HepG2 (cell line): ENCODE data around the gene TKFC. TPM values are rescaled to one million over a fixed set of nuclear protein-coding genes. Genes with fewer than 3 reads are reported as not detected.
A peak's percentile ranks its signal among the peaks of the same experiment; 100 is the strongest.

Experiments
- CHCHD3 ChIP-seq: sonication (generic); formaldehyde crosslinking; IDR thresholded peaks from 2 replicates; pipeline ENCODE4 v1.8.0; 2022; ENCODE audit warnings: mild to moderate bottlenecking, missing genetic modification reagents, moderate library complexity
- FOSL2 ChIP-seq: sonication (generic); formaldehyde crosslinking; IDR thresholded peaks from 2 replicates; pipeline ENCODE4 v1.4.0; 2020; ENCODE audit warnings: missing genetic modification reagents
- FOXC1 ChIP-seq: sonication (generic); formaldehyde crosslinking; IDR thresholded peaks from 2 replicates; pipeline ENCODE4 v1.8.0; 2022; ENCODE audit warnings: mild to moderate bottlenecking, missing genetic modification reagents, borderline replicate concordance
- MAFG ChIP-seq: sonication (generic); formaldehyde crosslinking; IDR thresholded peaks from 2 replicates; pipeline ENCODE4 v1.5.1; 2020; ENCODE audit warnings: mild to moderate bottlenecking, missing genetic modification reagents
- NBN ChIP-seq: fragments of 450-650 bp; conservative IDR thresholded peaks from 2 replicates; pipeline ENCODE4 v1.6.1; 2017
- RARG ChIP-seq: sonication (generic); formaldehyde crosslinking; IDR thresholded peaks from 2 replicates; pipeline ENCODE4 v1.4.0; 2020; ENCODE audit warnings: low read depth, mild to moderate bottlenecking, missing genetic modification reagents
- REXO4 ChIP-seq: sonication (generic); formaldehyde crosslinking; IDR thresholded peaks from 2 replicates; pipeline ENCODE4 v1.8.0; 2022; ENCODE audit warnings: missing genetic modification reagents, mild to moderate bottlenecking, borderline replicate concordance
- ZNF260 ChIP-seq: sonication (generic); formaldehyde crosslinking; IDR thresholded peaks from 2 replicates; pipeline ENCODE4 v1.4.0; 2020; ENCODE audit warnings: missing genetic modification reagents, low read depth, mild to moderate bottlenecking, borderline replicate concordance
- ZNF816 ChIP-seq: sonication (generic); formaldehyde crosslinking; IDR thresholded peaks from 2 replicates; pipeline ENCODE4 v1.8.0; 2022; ENCODE audit warnings: missing genetic modification reagents, mild to moderate bottlenecking, borderline replicate concordance
- polyA plus RNA-seq, 8 experiments: library from polyadenylated mRNA; depleted of rRNA in 3 of 8; stranded (reverse) in 7 of 8; unstranded in 1 of 8; fragments of >200 nt; fragmentation: Illumina TruSeq in 4 of 8; extraction: Trizol in 4 of 8; gene quantifications; 2 replicates each; pipeline versions ENCODE4 v1.2.1 to v1.2.3, GENCODE V29; 2011 to 2016; ENCODE audit warnings: low read depth in 4 of 8, missing spikeins in 1 of 8, mixed read lengths in 1 of 8; ENCODE audit not compliant: insufficient read depth in 1 of 8
- total RNA-seq, 5 experiments: library from RNA; depleted of rRNA; stranded (reverse); fragments of >200 nt; fragmentation: Illumina TruSeq; extraction: Trizol; gene quantifications; 2 replicates each; pipeline ENCODE4 v1.2.3, GENCODE V29; 2016; ENCODE audit warnings: low read depth in 1 of 5
- TF ChIP-seq, protein P1 (sequence below): sonication (generic); formaldehyde crosslinking; IDR thresholded peaks from 2 replicates; pipeline ENCODE4 v1.4.0; 2020; ENCODE audit warnings: mild to moderate bottlenecking, low read depth, missing genetic modification reagents
- TF ChIP-seq, protein P2 (sequence below), 2 experiments: fragments of 450-650 bp in 1 of 2; sonication (generic) in 1 of 2; formaldehyde crosslinking in 1 of 2; IDR thresholded peaks; 2 replicates each; pipeline versions ENCODE4 v1.6.1 to v1.8.0; 2016 to 2022; ENCODE audit warnings: antibody characterized with exemption in 1 of 2, mild to moderate bottlenecking in 1 of 2, missing genetic modification reagents in 1 of 2
- TF ChIP-seq, protein P3 (sequence below): sonication (generic); formaldehyde crosslinking; IDR thresholded peaks from 2 replicates; pipeline ENCODE4 v1.4.0; 2020; ENCODE audit warnings: missing genetic modification reagents
- TF ChIP-seq, protein P4 (sequence below): sonication (generic); formaldehyde crosslinking; IDR thresholded peaks from 2 replicates; pipeline ENCODE4 v1.9.0; 2022; ENCODE audit warnings: missing genetic modification reagents, mild to moderate bottlenecking, borderline replicate concordance

TKFC gene
- total and polyA plus RNA-seq, 2 of the 13 experiments (the other 11 are each of a cell fraction or from before 2014, with no cell fraction given): 147 to 197 TPM

DNA sequence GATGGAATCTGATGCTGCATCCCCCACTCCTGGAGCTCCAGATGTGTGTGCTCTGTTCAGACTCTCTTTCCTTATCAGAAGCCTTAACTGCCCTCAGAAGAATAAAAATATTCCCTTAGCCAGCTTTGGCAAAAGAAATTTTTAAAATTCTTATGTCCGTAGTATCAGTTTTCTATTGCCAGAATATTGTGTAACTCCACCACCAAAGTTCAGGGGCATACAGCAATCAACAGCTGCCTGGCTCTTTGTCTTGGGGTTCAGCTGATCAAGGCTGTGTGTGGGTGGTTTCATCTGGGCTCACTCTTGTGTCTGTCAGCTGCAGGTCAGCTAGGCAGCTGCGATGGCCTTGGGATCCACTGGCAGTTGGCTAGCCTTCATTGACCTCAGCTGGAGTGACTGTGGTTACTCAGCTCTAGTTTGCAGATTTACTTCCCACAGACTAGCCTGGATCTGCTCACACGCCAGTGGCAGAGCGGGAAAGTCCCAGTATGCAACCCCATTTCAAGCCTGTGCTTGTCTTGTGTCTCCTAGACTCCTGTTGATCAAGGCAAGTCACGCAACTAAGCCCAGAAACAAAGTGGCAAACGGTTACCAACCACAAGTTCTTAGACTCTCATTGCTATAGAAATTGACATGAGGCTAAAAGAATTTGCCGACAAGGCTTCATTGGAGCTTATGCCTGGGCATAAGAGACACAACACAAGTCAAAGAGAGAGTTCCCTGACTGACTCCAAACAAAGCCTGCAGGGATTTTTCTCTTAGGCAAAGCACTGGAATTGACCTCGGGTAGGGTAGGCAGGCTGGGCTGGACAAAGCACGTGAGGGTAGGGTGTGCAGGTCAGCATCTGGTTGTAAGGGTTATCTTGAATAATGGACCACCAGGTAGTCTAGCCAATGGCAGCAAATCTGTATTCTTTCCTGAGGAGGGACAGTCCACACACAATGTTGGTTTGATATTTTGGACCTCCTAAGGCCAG, 36.6 kb downstream of the TKFC start (continued):
- TF ChIP-seq ZNF260: no peak
- no peak for TF ChIP-seq FOXC1
- TF ChIP-seq CHCHD3 (CRISPR knock-in tag): no peak
- TF ChIP-seq FOSL2 (CRISPR knock-in tag): peak; percentile 63
- TF ChIP-seq, protein P1, sequence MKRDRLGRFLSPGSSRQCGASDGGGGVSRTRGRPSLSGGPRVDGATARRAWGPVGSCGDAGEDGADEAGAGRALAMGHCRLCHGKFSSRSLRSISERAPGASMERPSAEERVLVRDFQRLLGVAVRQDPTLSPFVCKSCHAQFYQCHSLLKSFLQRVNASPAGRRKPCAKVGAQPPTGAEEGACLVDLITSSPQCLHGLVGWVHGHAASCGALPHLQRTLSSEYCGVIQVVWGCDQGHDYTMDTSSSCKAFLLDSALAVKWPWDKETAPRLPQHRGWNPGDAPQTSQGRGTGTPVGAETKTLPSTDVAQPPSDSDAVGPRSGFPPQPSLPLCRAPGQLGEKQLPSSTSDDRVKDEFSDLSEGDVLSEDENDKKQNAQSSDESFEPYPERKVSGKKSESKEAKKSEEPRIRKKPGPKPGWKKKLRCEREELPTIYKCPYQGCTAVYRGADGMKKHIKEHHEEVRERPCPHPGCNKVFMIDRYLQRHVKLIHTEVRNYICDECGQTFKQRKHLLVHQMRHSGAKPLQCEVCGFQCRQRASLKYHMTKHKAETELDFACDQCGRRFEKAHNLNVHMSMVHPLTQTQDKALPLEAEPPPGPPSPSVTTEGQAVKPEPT (CRISPR knock-in tag): no peak
- TF ChIP-seq, protein P2, sequence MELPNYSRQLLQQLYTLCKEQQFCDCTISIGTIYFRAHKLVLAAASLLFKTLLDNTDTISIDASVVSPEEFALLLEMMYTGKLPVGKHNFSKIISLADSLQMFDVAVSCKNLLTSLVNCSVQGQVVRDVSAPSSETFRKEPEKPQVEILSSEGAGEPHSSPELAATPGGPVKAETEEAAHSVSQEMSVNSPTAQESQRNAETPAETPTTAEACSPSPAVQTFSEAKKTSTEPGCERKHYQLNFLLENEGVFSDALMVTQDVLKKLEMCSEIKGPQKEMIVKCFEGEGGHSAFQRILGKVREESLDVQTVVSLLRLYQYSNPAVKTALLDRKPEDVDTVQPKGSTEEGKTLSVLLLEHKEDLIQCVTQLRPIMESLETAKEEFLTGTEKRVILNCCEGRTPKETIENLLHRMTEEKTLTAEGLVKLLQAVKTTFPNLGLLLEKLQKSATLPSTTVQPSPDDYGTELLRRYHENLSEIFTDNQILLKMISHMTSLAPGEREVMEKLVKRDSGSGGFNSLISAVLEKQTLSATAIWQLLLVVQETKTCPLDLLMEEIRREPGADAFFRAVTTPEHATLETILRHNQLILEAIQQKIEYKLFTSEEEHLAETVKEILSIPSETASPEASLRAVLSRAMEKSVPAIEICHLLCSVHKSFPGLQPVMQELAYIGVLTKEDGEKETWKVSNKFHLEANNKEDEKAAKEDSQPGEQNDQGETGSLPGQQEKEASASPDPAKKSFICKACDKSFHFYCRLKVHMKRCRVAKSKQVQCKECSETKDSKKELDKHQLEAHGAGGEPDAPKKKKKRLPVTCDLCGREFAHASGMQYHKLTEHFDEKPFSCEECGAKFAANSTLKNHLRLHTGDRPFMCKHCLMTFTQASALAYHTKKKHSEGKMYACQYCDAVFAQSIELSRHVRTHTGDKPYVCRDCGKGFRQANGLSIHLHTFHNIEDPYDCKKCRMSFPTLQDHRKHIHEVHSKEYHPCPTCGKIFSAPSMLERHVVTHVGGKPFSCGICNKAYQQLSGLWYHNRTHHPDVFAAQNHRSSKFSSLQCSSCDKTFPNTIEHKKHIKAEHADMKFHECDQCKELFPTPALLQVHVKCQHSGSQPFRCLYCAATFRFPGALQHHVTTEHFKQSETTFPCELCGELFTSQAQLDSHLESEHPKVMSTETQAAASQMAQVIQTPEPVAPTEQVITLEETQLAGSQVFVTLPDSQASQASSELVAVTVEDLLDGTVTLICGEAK (IDR thresholded peaks at IDR 0.05): no peak
- TF ChIP-seq, protein P2 (CRISPR knock-in tag; IDR thresholded peaks at IDR 0.05): peak; percentile 41; the same call in 1 of the 2 replicates
- TF ChIP-seq ZNF816: no peak
- no peak for TF ChIP-seq NBN
- TF ChIP-seq, protein P3, sequence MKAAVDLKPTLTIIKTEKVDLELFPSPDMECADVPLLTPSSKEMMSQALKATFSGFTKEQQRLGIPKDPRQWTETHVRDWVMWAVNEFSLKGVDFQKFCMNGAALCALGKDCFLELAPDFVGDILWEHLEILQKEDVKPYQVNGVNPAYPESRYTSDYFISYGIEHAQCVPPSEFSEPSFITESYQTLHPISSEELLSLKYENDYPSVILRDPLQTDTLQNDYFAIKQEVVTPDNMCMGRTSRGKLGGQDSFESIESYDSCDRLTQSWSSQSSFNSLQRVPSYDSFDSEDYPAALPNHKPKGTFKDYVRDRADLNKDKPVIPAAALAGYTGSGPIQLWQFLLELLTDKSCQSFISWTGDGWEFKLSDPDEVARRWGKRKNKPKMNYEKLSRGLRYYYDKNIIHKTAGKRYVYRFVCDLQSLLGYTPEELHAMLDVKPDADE (CRISPR knock-in tag): no peak
- TF ChIP-seq MAFG (CRISPR knock-in tag): no peak
- no peak for TF ChIP-seq RARG (CRISPR knock-in tag)
- no peak for TF ChIP-seq REXO4 (CRISPR knock-in tag)
- TF ChIP-seq, protein P4, sequence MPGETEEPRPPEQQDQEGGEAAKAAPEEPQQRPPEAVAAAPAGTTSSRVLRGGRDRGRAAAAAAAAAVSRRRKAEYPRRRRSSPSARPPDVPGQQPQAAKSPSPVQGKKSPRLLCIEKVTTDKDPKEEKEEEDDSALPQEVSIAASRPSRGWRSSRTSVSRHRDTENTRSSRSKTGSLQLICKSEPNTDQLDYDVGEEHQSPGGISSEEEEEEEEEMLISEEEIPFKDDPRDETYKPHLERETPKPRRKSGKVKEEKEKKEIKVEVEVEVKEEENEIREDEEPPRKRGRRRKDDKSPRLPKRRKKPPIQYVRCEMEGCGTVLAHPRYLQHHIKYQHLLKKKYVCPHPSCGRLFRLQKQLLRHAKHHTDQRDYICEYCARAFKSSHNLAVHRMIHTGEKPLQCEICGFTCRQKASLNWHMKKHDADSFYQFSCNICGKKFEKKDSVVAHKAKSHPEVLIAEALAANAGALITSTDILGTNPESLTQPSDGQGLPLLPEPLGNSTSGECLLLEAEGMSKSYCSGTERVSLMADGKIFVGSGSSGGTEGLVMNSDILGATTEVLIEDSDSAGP (CRISPR knock-in tag): peak; percentile 36
